Nephron (organoid): ENCODE results near the gene ZNF689.

Source experiments
- H3K27ac Mint-ChIP-seq, 3 experiments: 2 replicates each; pipeline ENCODE4 v1.8.0; 2020; ENCODE audit warnings: mixed read lengths in 3 of 3, mild to moderate bottlenecking in 2 of 3, moderate library complexity in 1 of 3
- H3K27me3 Mint-ChIP-seq: 2 replicates; pipeline ENCODE4 v1.8.0; 2021; ENCODE audit warnings: low read depth, mild to moderate bottlenecking, moderate library complexity, mixed read lengths
- H3K36me3 Mint-ChIP-seq: 2 replicates; pipeline ENCODE4 v1.8.0; 2020; ENCODE audit warnings: low read depth, mixed read lengths
- H3K4me1 Mint-ChIP-seq: 2 replicates; pipeline ENCODE4 v1.8.0; 2020; ENCODE audit warnings: mixed read lengths
- H3K4me3 Mint-ChIP-seq, 3 experiments: 2 replicates each; pipeline ENCODE4 v1.8.0; 2020; ENCODE audit warnings: mild to moderate bottlenecking in 3 of 3, mixed read lengths in 3 of 3, moderate library complexity in 2 of 3
- H3K9me3 Mint-ChIP-seq: 2 replicates; pipeline ENCODE4 v1.8.0; 2020; ENCODE audit warnings: mixed read lengths
- TF ChIP-seq, protein P1 (sequence below), 3 experiments: fragments of 200-600 bp; sonication (generic); IDR thresholded peaks; one replicate each; pipeline ENCODE4 v1.5.0; 2021; ENCODE audit warnings: antibody characterized with exemption in 3 of 3; ENCODE audit not compliant: unreplicated experiment in 3 of 3

The ZNF689 gene

DNA sequence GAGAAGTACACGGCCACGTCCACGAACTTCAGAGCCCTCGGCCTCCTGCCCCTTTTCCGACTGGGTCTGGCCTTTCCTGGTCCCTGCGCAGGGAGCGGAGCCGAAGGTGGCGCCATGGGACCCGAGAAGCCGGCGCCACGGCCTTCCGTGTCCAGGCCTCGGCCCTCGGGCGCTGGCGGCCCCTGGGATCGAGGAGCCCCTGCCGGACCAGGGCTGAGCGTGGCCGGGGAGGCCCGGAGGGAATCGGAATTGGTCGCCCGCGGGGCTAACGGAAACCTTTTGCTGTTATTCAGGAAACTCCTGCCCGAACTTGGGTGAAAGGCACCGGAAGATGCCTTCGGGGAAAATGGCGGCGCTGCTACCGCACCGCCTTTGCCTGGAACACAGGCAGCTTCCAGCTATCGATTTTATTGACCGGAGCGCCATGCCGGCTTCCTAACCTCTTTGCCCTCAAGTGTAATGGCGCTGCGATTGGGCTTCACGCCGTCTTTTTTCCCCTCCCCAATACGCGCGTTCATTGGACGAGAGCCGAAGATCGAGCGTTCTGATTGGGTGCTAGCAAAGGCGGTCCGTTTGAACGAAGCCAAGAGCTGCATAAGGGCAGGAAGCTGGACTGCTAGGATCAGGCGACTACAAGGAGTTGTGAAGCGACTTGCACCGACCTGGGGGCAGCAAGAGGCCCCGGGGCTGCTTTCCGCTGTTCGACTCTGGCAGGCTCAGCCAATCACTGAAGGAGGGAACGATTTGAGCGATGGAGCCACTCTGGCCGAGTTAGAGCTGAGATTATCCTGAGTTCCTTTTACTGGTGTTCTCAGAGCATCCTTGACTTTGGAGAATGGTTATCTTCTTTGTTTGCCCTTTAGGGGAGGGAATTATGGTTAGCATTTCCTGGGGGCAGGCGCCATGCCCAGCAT, at the start of gene ZNF689:
TSS of gene ZNF689 (minus strand) at position 464 of the 914 bp plus-strand sequence. CDS start at position 116, 348 bp downstream.
- Mint-ChIP-seq H3K27ac (peak within 1 kb of the TSS; percentile 98 to 99 (median 98)), H3K4me3 (peak within 1 kb of the TSS; percentile 88 to 94 (median 90)), H3K27me3 (no peaks in the 10 kb centered on the region), H3K9me3 (no peaks in the 10 kb centered on the region), H3K36me3 (peaks cover 22% of the 10 kb centered on the region), H3K4me1 (peaks cover 6% of the 10 kb centered on the region)
- TF ChIP-seq, protein P1, sequence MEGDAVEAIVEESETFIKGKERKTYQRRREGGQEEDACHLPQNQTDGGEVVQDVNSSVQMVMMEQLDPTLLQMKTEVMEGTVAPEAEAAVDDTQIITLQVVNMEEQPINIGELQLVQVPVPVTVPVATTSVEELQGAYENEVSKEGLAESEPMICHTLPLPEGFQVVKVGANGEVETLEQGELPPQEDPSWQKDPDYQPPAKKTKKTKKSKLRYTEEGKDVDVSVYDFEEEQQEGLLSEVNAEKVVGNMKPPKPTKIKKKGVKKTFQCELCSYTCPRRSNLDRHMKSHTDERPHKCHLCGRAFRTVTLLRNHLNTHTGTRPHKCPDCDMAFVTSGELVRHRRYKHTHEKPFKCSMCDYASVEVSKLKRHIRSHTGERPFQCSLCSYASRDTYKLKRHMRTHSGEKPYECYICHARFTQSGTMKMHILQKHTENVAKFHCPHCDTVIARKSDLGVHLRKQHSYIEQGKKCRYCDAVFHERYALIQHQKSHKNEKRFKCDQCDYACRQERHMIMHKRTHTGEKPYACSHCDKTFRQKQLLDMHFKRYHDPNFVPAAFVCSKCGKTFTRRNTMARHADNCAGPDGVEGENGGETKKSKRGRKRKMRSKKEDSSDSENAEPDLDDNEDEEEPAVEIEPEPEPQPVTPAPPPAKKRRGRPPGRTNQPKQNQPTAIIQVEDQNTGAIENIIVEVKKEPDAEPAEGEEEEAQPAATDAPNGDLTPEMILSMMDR (IDR thresholded peaks at IDR 0.05; ENCODE audit: unreplicated experiment in 3 of 3): no peak

GRCh38 chr16:30658731-30659506, 48.7 kb upstream of the ZNF689 start:
- no peaks in the 10 kb centered on the region for H3K9me3 Mint-ChIP-seq
- peak overlapping the region; percentile 94 to 96 (median 96) for H3K4me3 Mint-ChIP-seq
- H3K4me1 Mint-ChIP-seq: peaks cover 36% of the 10 kb centered on the region
- peaks cover 41% of the 10 kb centered on the region for H3K36me3 Mint-ChIP-seq
- TF ChIP-seq, protein P1 (IDR thresholded peaks at IDR 0.05; ENCODE audit: unreplicated experiment in 3 of 3): peak in 1 of 3 experiments; percentile 37
- peaks cover 4% of the 10 kb centered on the region for H3K27me3 Mint-ChIP-seq
- H3K27ac Mint-ChIP-seq: peak overlapping the region; percentile 99 to 100 (median 100)

- peaks cover 4% of the 10 kb centered on the region for H3K27me3 Mint-ChIP-seq
Observed at GRCh38 chr16:30657866-30658730, 47.9 kb upstream of the ZNF689 start, which contains the start of gene FBRS. Gene FBRS (plus strand): TSS chr16:30658431. CDS start chr16:30659519, 1,088 bp downstream.

GRCh38 chr16:30656974-30657865, 47.0 kb upstream of the ZNF689 start:
- peaks cover 33% of the 10 kb centered on the region for H3K4me1 Mint-ChIP-seq
- H3K9me3 Mint-ChIP-seq: no peaks in the 10 kb centered on the region
- TF ChIP-seq, protein P1 (IDR thresholded peaks at IDR 0.05; ENCODE audit: unreplicated experiment in 3 of 3): no peak
- H3K36me3 Mint-ChIP-seq: peaks cover 28% of the 10 kb centered on the region
- peaks cover 4% of the 10 kb centered on the region for H3K27me3 Mint-ChIP-seq
- H3K4me3 Mint-ChIP-seq: peak overlapping the region; percentile 82 to 87 (median 86)
- peak overlapping the region; percentile 87 to 100 (median 96) for H3K27ac Mint-ChIP-seq

More at GRCh38 chr16:30657866-30658730, 47.9 kb upstream of the ZNF689 start, which contains the start of gene FBRS:
- Mint-ChIP-seq H3K4me1 (peaks cover 28% of the 10 kb centered on the region), H3K36me3 (peaks cover 33% of the 10 kb centered on the region), H3K27ac (peak within 1 kb of the TSS; percentile 99 to 100 (median 100)), H3K9me3 (no peaks in the 10 kb centered on the region), H3K4me3 (peak within 1 kb of the TSS; percentile 94 to 96 (median 96))
- TF ChIP-seq, protein P1 (IDR thresholded peaks at IDR 0.05; ENCODE audit: unreplicated experiment in 3 of 3): peak; percentile 84 to 89 (median 86)
